NCI-H2107 (cell line): ENCODE measurements around the gene ANKHD1.
A peak's percentile ranks its signal among the peaks of the same experiment; 100 is the strongest.

Source experiments
- DNase-seq: peaks from one replicate; lab custom pipeline; 2025; lab: John Stamatoyannopoulos, UW

Gene ANKHD1

GRCh38 chr5:140371356-140372151 lies 30.1 kb upstream of the ANKHD1 start:
- no peak for DNase-seq

DNA sequence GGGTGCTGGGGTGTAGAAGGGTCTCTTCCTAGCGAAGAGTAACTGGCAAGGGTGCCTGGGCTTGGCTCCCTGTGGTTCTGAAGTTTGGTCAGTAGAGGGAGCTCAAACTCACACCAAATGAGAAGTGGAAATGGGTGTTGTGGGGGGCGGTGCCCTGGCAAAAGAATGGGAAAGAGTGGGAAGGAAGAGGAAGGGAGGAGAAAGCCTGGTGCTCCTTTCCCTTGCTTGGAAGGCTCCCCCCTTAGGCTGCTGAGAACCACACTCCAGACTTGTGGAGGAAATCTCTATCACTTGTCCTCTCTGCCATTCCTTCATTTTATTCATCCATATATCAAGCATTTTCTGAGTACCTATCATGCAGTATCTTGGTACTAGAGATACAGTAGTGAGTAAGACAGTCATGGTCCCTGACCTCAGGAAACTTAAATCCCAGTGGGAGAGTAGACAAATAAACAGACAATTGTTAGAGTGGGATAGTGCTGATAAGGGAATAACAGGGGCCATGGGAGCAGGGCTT lies 28.6 kb upstream of the ANKHD1 start:
- no peak for DNase-seq

- DNase-seq = no peak
Observed at GRCh38 chr5:140381351-140381750, 20.3 kb upstream of the ANKHD1 start.

GRCh38 chr5:140381972-140382371 lies 19.7 kb upstream of the ANKHD1 start:
- no peak for DNase-seq

DNA sequence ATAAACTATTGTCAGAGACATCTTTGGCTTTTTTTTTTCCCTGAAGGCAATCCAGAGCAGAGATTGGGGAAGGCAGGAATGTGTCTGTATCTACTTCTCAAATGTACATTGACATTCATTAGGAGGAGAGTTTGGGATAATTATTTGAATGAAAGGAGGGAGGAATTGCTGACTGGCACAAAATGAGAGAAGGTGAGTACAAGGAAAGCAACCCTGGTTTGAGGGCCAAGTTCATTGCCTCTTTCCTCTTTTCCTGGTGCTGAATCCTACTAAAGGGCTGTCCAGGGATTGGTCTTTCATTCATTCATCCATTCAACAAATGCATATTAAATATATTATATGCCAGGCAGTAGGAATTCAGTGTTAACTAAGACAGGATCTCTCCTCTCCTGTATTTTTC lies 18.8 kb upstream of the ANKHD1 start:
- no peak for DNase-seq

DNA sequence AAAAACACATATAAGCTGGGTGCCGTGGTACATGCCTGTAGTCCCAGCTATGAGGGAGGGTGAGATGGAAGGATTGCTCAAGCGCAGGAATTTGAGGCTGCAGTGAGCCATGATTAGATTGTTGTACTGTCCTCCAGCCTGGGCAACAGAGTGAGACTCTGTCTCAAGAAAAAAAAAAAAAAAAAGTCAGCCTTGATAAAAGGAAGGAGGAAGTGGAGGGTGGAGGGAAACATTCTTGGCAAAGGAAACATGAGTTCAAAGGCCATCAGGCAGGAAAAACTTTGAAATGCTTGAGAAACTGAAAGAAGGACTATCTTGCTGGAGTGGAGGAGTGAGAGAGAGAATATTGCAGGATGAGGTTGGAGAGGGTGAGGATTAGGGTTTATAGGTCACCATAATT lies 18.3 kb upstream of the ANKHD1 start:
- no peak for DNase-seq

GRCh38 chr5:140388052-140388451 lies 13.6 kb upstream of the ANKHD1 start:
- no peak for DNase-seq

DNA sequence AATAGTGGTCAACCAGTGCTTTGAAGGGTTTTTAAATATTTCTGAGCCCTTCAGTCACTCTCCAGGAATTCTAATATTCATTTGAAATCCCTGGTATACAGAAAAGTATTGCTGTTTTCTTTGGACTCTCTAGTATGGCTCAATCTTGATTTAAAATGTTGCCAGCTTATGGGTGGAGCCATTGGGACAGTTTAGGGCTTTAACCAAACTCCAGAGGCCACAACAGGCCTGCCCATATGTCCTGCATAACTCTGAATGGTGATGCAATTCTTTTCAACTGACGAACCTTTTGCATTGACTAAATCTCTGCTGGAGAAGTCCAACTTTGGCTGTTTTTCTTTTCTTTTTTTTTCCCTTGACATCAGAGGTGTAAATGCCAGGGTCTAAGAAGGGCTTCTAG lies 10.3 kb upstream of the ANKHD1 start:
- DNase-seq = no peak

DNA sequence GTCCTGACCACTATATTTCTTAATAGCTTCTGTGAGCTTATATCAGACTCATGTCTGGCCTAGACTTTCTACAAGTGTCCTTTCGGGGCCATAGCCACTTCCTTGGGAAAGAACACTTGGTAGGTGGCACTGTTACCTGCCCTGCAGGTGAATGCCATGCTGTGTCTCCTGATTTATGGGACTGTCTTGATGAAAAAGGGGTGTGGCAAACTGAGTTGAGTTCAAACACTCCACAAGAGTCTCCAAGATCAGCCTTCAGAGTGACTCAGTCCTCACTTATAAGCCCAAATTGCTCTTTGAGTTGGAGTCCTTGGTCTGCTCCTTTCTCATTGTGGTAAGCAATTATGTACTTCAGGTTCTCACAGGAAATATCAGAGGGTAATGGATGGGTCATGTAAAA lies 9.9 kb upstream of the ANKHD1 start:
- DNase-seq = no peak

DNA sequence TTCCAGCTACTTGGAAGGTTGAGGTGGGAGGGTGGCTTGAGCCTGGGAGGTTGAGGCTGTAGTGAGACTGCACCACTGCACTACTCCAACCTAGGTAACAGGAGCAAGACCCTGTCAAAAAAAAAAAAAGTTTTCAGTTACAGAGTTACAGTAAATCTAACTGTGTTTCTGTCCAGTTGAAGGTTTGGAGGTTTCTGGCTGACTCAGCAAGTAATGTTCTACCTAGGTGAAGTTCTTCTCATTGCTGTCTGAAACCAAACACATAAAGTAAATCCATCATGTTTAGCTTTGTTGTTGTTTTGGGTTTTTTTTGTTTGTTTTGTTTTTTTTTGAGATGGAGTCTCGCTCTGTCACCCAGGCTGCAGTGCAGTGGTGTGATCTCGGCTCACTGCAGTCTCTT lies 7.9 kb upstream of the ANKHD1 start:
- no peak for DNase-seq

DNA sequence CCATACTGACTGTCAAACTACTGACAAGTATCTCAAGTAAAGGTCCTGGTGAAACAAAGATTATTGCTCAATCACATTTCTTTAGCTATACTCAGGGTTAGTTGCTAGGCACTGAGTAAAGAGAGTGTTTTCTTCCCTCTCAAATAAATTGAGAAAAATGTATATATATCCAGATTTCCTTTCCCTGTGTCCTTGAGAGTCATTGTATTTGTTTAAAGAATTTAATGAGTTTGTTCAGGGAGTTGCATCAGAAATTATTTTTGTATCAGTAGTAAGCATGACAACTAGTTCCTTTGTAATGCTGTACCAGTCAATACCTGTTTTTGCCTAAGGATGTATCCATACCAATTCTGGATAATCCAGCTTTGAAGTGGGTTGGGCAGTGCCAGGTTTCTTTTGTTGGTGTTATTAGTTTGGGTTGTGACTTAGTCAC lies 3.2 kb upstream of the ANKHD1 start:
- no peak for DNase-seq

GRCh38 chr5:140399979-140400729 lies 1.5 kb upstream of the ANKHD1 start:
- no peak for DNase-seq

DNA sequence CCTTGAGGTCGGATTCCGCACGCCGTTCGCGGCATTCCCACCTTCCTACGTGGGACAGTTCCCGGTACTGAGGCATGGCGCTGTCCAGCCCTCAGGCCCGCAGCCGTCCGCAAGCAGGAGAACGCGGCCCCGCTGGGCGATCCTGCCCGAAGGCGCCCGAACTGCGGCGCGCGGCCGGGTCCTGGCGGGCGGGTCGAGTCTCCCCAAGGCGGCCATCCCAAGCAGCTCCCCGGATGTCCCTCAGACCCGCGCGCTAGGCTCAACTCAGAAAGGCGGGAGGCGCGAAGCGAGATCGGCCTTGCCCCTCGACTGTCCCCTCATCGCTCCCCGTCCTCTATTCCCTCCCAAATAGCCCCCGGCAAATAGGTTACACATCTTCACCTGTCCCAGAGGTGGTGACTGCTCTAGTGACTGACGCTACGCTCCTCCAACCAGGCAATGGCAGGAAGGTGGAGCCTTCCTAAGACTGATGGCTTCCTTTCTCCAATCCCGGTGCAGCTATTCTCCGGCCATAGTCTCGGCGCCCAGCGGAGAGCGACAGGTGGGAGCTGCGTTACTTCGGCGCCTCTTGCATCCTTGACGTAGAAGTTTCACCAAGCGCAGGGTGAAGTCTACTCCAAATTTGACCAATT lies 787 bp upstream of the ANKHD1 start:
- peak; percentile 67 for DNase-seq

GRCh38 chr5:140402258-140403074 lies 833 bp downstream of the ANKHD1 start:
- no peak for DNase-seq

- DNase-seq = no peak
Observed at GRCh38 chr5:140403613-140404012, 2.0 kb downstream of the ANKHD1 start.

DNA sequence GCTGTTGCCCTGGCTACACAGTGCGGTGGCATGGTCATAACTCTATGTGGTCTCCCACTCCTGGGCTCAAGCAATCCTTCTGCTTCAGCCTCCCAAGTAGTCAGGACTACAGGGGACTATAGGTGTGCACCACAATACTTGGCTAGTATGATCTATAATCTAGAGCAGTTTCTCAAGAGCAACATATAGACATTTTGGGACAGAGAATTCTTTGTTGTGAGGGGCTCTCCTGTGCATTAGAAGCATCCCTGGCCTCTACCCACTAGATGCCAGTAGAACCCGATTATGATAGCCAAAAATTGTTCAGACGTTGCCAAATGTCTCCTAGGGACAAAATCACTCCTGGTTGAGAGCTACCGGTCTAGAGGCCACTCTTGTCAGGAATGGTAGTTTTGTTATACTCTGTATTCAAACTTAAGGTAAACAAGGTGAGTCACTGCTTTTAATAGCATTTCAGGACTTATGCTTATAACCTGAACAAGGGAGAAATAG lies 7.2 kb downstream of the ANKHD1 start:
- no peak for DNase-seq

- no peak for DNase-seq
Observed at GRCh38 chr5:140413230-140413629, 11.6 kb downstream of the ANKHD1 start.

DNA sequence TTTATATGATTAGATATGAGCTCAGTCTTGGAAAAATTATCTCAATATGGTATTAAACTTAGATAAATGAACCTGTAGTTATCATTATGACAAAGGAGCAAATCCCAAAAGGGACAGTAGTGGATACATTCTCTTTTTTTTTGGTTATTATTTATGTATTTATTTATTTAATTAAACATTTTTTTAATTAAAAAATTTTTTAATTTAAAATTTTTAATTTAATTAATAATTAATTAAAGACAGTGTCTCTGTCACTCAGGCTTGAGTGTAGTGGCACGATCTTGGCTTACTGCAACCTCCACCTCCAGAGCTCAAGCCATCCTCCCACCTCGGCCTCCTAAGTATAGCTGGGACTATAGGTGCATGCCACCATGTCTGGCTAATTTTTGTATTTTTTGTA lies 15.6 kb downstream of the ANKHD1 start:
- DNase-seq = no peak

- no peak for DNase-seq
Observed at GRCh38 chr5:140418862-140419520, 17.4 kb downstream of the ANKHD1 start.

- DNase-seq = no peak
Observed at GRCh38 chr5:140420226-140420570, 18.6 kb downstream of the ANKHD1 start.

DNA sequence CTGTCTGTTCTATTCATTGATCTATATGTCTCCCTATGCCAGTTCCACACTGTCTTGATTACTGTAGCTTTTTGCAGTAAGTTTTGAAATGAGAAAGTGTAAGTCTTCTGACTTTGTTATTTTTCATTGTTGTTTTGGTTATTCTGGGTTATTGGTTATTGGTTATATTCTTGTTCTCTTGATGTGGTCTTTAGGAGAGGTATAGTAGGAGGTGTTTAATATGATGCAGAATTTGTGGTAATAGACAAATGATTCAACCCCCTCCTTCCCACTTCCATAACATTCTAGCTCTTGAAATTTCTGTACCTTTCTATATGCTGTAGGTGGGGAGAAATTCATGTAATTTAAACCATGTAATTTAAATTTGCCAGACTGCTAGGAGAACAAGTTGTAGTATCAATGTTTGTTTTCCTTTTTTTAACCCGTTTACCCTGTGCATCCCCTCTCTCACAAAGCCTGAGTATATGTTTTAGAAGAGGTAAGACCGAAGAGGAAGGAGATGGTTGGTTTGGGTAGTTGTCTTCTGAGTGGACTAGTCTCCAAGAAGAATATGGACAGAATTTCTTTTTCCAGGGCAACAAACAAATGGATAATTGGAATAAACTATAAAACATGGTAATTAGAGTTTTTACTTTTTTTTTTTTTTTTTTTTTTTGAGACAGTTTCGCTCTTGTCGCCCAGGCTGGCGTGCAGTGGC lies 19.2 kb downstream of the ANKHD1 start:
- DNase-seq = no peak
